ENCODE results near the gene PRDM15. TPM values are rescaled to one million over a fixed set of nuclear protein-coding genes. Genes with fewer than 3 reads are reported as not detected.

Gene PRDM15
- total RNA-seq, 2 experiments from 2014 or later, result 8.5 to 9.9 TPM

DNA sequence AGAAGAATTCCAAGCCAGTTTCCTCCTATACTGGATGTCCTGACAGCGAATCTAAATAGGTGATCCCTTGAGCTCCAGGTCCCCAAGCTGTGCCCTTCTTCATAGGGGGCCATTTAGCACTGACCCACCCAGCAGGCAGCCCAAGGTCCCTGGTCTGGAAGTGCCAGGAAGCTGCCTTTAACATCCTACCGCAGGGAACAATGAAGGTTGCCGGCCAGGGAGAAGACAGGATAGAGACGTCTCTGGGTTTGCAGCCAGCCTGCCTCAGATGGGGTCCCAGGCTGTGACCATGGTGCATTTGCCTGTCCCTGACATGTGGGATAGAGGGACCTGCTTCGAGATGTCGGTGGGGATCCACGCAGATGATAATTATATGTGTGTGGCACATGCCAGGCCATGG is 109.6 kb downstream of the PRDM15 start:
- no peak overlapping the region for H3K27ac Mint-ChIP-seq
- intact Hi-C loops (cut with micrococcal nuclease), result loop anchor here (5.0 kb wide), 1 partner anchor 487 kb away; no protein-coding TSS in a partner anchor
- ChIA-PET CTCF (no interaction called here), POLR2A (no interaction called here)
- H3K9me3 Mint-ChIP-seq, result no peaks in the 10 kb centered on the region
- H3K36me3 Mint-ChIP-seq, result peaks cover 2% of the 10 kb centered on the region
- no peak overlapping the region for H3K4me3 Mint-ChIP-seq
- peaks cover 53% of the 10 kb centered on the region for H3K27me3 Mint-ChIP-seq
- DNase-seq, result no peak
- H3K4me1 Mint-ChIP-seq (ENCODE audit: low read depth), result peaks cover 21% of the 10 kb centered on the region

DNA sequence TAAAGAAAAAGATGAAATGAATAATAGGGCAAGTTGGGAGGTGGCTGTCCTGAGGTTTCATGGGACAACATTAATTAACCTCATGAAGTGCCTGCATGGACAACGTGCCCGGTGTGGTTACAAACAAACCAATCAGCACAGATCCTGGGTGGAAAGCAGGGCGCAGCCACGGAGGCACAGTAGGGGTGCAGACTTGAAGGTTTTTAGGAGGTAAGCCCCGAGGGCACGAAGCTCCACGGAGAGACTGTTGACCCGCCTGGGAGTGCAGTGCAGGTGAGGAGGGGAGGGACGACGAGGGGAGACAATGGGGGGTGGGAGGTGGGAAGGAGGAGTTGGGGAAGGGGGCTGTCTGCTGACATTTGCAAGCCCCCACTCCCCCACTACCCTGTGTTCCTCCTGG is 110.0 kb downstream of the PRDM15 start:
- Mint-ChIP-seq H3K4me1 (ENCODE audit: low read depth) (peaks cover 21% of the 10 kb centered on the region), H3K27me3 (peaks cover 50% of the 10 kb centered on the region), H3K4me3 (peak overlapping the region; percentile 48), H3K27ac (no peak overlapping the region), H3K36me3 (peaks cover 2% of the 10 kb centered on the region), H3K9me3 (no peaks in the 10 kb centered on the region)
- ChIA-PET POLR2A (no interaction called here), CTCF (interaction anchor here (1.0 kb wide), 1 partner anchor 339 kb away, joined by 3 read pairs; no protein-coding TSS in a partner anchor)
- no peak for DNase-seq
- intact Hi-C loops (cut with micrococcal nuclease), result loop anchor here (5.0 kb wide), 1 partner anchor 487 kb away; no protein-coding TSS in a partner anchor

GRCh38 chr21:41768437-41769042 is 110.6 kb downstream of the PRDM15 start:
- Mint-ChIP-seq H3K9me3 (no peaks in the 10 kb centered on the region), H3K36me3 (peaks cover 2% of the 10 kb centered on the region), H3K4me1 (ENCODE audit: low read depth) (peaks cover 21% of the 10 kb centered on the region), H3K27me3 (peaks cover 51% of the 10 kb centered on the region), H3K27ac (no peak overlapping the region), H3K4me3 (peak overlapping the region; percentile 72)
- DNase-seq, result peak; percentile 31
- ChIA-PET POLR2A (no interaction called here), CTCF (interaction anchor here (1.0 to 1.1 kb wide), 3 partner anchors 340 to 350 kb away, joined by 3 to 4 read pairs (median 3); no protein-coding TSS in a partner anchor)
- intact Hi-C loops (cut with micrococcal nuclease), result loop anchor here (5.0 kb wide), 1 partner anchor 486 kb away; no protein-coding TSS in a partner anchor

GRCh38 chr21:41767606-41768436 is 111.3 kb downstream of the PRDM15 start:
- DNase-seq, result peak; percentile 21
- POLR2A ChIA-PET, result no interaction called here
- Mint-ChIP-seq H3K27ac (no peak overlapping the region), H3K36me3 (peaks cover 2% of the 10 kb centered on the region), H3K4me1 (ENCODE audit: low read depth) (peaks cover 21% of the 10 kb centered on the region), H3K4me3 (peak overlapping the region; percentile 72), H3K27me3 (peaks cover 56% of the 10 kb centered on the region), H3K9me3 (no peaks in the 10 kb centered on the region)
- CTCF ChIA-PET, result interaction anchor here (1.0 to 1.1 kb wide), 3 partner anchors 341 to 350 kb away, joined by 3 to 4 read pairs (median 3); no protein-coding TSS in a partner anchor
- intact Hi-C loops (cut with micrococcal nuclease), result loop anchor here (5.0 kb wide), 1 partner anchor 486 kb away; no protein-coding TSS in a partner anchor

DNA sequence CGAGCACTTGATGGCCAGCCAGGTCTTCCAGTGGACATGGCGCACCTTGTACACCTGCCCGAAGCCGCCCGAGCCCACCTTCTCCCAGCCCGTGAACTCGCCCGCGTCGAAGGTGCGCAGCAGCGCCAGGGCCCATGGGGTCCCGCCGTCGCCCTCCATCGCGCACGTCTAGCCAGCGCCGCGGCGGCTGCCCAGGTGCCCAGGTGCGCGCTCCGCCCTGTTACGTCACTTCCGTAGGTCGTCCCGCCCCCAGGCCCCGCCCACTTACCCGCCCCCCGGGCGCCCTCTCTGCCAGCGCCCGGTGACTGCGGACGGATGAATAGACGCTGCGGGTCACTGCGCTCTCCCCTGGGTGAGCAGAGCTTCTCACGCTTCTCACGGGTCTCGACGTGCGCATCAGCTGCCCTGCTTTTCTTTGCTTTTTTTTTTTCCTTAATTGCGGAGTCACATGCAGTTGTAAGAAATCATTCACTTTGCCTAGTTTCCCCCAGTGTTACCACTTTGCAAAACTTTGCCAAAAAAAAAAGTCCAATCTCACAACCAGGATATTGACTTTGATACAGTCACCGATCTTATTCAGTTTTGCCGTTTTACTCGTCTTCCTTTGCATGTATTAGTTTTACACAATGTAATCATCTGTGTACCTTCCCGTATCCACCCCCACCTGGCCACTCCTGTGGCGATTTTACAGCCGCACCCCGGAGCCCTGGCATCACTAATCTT is 112.1 kb downstream of the PRDM15 start, which contains the start of gene RIPK4:
Gene RIPK4, minus strand, starts transcription at position 170 of the 723 bp plus-strand sequence. Its CDS starts 11 bp downstream, at position 159.
- peak within 1 kb of the TSS; percentile 25 for H3K27ac Mint-ChIP-seq

GRCh38 chr21:41765973-41766882 is 112.9 kb downstream of the PRDM15 start:
- intact Hi-C loops (cut with micrococcal nuclease), result loop anchor here (5.0 kb wide), 1 partner anchor 484 kb away; no protein-coding TSS in a partner anchor
- Mint-ChIP-seq H3K27ac (no peak overlapping the region), H3K9me3 (no peaks in the 10 kb centered on the region), H3K4me1 (ENCODE audit: low read depth) (peaks cover 25% of the 10 kb centered on the region), H3K36me3 (peaks cover 2% of the 10 kb centered on the region), H3K4me3 (no peak overlapping the region), H3K27me3 (peaks cover 65% of the 10 kb centered on the region)
- ChIA-PET POLR2A (no interaction called here), CTCF (no interaction called here)
- no peak for DNase-seq

More for the DNA sequence above, 112.1 kb downstream of the PRDM15 start, which contains the start of gene RIPK4:
- ChIA-PET POLR2A (no interaction called here), CTCF (no interaction called here)
- Mint-ChIP-seq H3K36me3 (peaks cover 2% of the 10 kb centered on the region), H3K4me3 (peak within 1 kb of the TSS; percentile 72), H3K27me3 (peaks cover 57% of the 10 kb centered on the region), H3K9me3 (no peaks in the 10 kb centered on the region), H3K4me1 (ENCODE audit: low read depth) (peaks cover 21% of the 10 kb centered on the region)
- DNase-seq, result peak; percentile 78
- intact Hi-C loops (cut with micrococcal nuclease), result loop anchor here (5.0 kb wide), 1 partner anchor 485 kb away; no protein-coding TSS in a partner anchor

DNA sequence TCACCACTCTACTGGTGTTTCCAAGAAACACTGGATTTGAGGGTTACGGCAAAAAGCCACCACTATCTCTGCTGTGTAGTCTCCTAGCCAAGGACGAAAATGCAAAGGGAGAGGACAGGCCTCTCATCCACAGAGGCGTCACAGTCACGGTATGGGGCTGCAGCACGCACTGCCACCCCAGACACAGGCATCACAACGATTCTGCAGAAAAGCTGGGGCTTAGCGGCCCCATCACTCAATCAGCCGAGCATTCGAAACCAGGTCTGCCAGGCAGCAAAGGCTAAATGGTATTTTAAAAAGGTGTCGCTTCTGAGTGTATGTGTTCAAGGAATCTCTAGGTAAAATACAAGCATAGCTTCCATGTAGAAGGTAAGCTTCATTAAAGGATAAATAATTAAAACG is 113.7 kb downstream of the PRDM15 start:
- DNase-seq, result no peak
- intact Hi-C loops (cut with micrococcal nuclease), result loop anchor here (5.0 kb wide), 1 partner anchor 483 kb away; no protein-coding TSS in a partner anchor
- ChIA-PET POLR2A (no interaction called here), CTCF (no interaction called here)
- Mint-ChIP-seq H3K36me3 (peaks cover 2% of the 10 kb centered on the region), H3K4me3 (no peak overlapping the region), H3K27me3 (peaks cover 73% of the 10 kb centered on the region), H3K4me1 (ENCODE audit: low read depth) (peaks cover 29% of the 10 kb centered on the region), H3K9me3 (no peaks in the 10 kb centered on the region), H3K27ac (no peak overlapping the region)

- H3K36me3 Mint-ChIP-seq, result peaks cover 2% of the 10 kb centered on the region
- H3K4me3 Mint-ChIP-seq, result no peak overlapping the region
- no peak for DNase-seq
- peaks cover 29% of the 10 kb centered on the region for H3K4me1 Mint-ChIP-seq (ENCODE audit: low read depth)
- ChIA-PET POLR2A (no interaction called here), CTCF (no interaction called here)
- H3K27me3 Mint-ChIP-seq, result peaks cover 74% of the 10 kb centered on the region
- intact Hi-C loops (cut with micrococcal nuclease), result loop anchor here (5.0 kb wide), 1 partner anchor 482 kb away; no protein-coding TSS in a partner anchor
- no peak overlapping the region for H3K27ac Mint-ChIP-seq
- H3K9me3 Mint-ChIP-seq, result no peaks in the 10 kb centered on the region
These were observed 114.4 kb downstream of the PRDM15 start for GRCh38 chr21:41764558-41765419.

DNA sequence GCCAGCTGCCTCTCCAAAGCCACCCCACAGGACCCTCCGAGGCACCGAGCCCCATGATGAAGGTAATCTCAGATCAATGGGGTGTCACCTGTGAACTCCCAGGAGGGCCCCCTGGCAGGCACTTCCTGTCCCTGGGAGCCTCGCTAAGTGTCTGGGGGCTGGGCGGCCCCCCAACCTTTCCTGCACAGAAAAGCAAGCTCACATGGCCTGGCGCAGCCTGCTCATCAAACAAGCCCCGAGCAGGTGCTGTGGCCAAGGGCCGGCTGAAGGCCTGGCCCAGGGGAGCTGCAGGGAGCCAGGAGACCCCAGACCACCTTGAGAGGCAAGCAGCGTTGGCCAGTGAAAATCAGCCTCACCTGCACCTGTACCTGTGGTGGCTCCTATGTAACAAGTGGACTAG is 115.1 kb downstream of the PRDM15 start:
- no peaks in the 10 kb centered on the region for H3K9me3 Mint-ChIP-seq
- peaks cover 73% of the 10 kb centered on the region for H3K27me3 Mint-ChIP-seq
- POLR2A ChIA-PET, result no interaction called here
- no peak overlapping the region for H3K4me3 Mint-ChIP-seq
- intact Hi-C loops (cut with micrococcal nuclease), result no loop called here
- CTCF ChIA-PET, result no interaction called here
- H3K27ac Mint-ChIP-seq, result no peak overlapping the region
- DNase-seq, result no peak
- peaks cover 27% of the 10 kb centered on the region for H3K4me1 Mint-ChIP-seq (ENCODE audit: low read depth)
- peaks cover 2% of the 10 kb centered on the region for H3K36me3 Mint-ChIP-seq

DNA sequence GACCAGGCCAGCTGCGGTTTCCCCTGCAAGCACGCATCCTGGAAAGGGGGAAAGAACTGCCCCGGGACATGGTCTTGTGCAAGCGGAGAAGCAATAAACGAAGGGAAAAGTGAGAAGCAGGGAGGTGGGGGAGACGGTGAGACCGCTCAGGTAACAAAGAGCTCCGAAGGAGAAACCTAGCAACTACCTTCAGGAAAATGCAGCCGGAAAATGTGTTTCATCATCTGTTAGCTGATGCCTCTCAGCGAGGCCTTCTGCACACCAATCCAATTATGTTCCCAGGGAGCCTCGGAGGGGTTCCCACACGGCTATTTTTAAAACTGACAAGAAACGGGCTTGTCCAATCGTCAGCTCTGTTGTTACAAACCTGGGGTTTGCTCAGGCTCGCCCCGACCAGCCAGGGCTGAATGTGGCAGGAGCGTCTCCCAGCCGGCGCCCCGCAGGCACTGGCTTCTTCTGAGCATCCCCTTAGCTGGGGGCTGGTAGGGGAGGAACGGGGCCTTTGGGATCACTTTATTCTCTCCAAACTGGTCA is 115.7 kb downstream of the PRDM15 start:
- Mint-ChIP-seq H3K36me3 (peaks cover 2% of the 10 kb centered on the region), H3K9me3 (no peaks in the 10 kb centered on the region), H3K4me1 (ENCODE audit: low read depth) (peaks cover 22% of the 10 kb centered on the region), H3K27me3 (peaks cover 71% of the 10 kb centered on the region), H3K27ac (no peak overlapping the region), H3K4me3 (no peak overlapping the region)
- ChIA-PET CTCF (no interaction called here), POLR2A (no interaction called here)
- intact Hi-C loops (cut with micrococcal nuclease), result no loop called here
- DNase-seq, result no peak
